ENCODE results near the gene NLRC3. TPM values are rescaled to one million over a fixed set of nuclear protein-coding genes. Genes with fewer than 3 reads are reported as not detected.

NLRC3 gene
- total RNA-seq, 1 donor = under 0.01 TPM

GRCh38 chr16:3623642-3624041 lies 46.4 kb upstream of the NLRC3 start:
- Histone ChIP-seq H3K27ac (ENCODE audit: low read depth, low read length) (no peak overlapping the region), H2AFZ (ENCODE audit: low read length) (no peak overlapping the region), H3K4me2 (ENCODE audit: insufficient read depth, low read length) (no peak overlapping the region), H3K79me2 (ENCODE audit: insufficient read depth, low read length) (peaks cover 16% of the 10 kb centered on the region), H3K27me3 (ENCODE audit: insufficient read depth, low read length) (no peaks in the 10 kb centered on the region), H3K9me3 (ENCODE audit: low read depth, low read length) (no peaks in the 10 kb centered on the region), H3K4me1 (ENCODE audit: insufficient read depth, low read length) (no peaks in the 10 kb centered on the region), H3K36me3 (ENCODE audit: insufficient read depth, low read length) (no peaks in the 10 kb centered on the region), H3K4me3 (ENCODE audit: insufficient read depth, low read length) (no peak overlapping the region), H4K20me1 (ENCODE audit: insufficient read depth, low read length) (peaks cover 6% of the 10 kb centered on the region)
- no peak for DNase-seq (ENCODE audit: insufficient read length, low spot score, missing footprints)
- TF ChIP-seq CTCF (IDR thresholded peaks at IDR 0.05; ENCODE audit: extremely low read depth, low read depth, low read length) = no peak

GRCh38 chr16:3618769-3619141 lies 41.6 kb upstream of the NLRC3 start:
- Histone ChIP-seq H2AFZ (ENCODE audit: low read length) (no peak overlapping the region), H4K20me1 (ENCODE audit: insufficient read depth, low read length) (peaks cover 6% of the 10 kb centered on the region), H3K36me3 (ENCODE audit: insufficient read depth, low read length) (peaks cover 3% of the 10 kb centered on the region), H3K27ac (ENCODE audit: low read depth, low read length) (no peak overlapping the region), H3K9me3 (ENCODE audit: low read depth, low read length) (no peaks in the 10 kb centered on the region), H3K27me3 (ENCODE audit: insufficient read depth, low read length) (no peaks in the 10 kb centered on the region), H3K4me2 (ENCODE audit: insufficient read depth, low read length) (no peak overlapping the region), H3K4me3 (ENCODE audit: insufficient read depth, low read length) (no peak overlapping the region), H3K79me2 (ENCODE audit: insufficient read depth, low read length) (peaks cover 44% of the 10 kb centered on the region), H3K4me1 (ENCODE audit: insufficient read depth, low read length) (no peaks in the 10 kb centered on the region)
- no peak for TF ChIP-seq CTCF (IDR thresholded peaks at IDR 0.05; ENCODE audit: extremely low read depth, low read depth, low read length)
- DNase-seq (ENCODE audit: insufficient read length, low spot score, missing footprints) = no peak

- peaks cover 64% of the 10 kb centered on the region for H3K79me2 ChIP-seq (ENCODE audit: insufficient read depth, low read length)
- DNase-seq (ENCODE audit: insufficient read length, low spot score, missing footprints) = no peak
Measured at GRCh38 chr16:3612510-3613466, 35.6 kb upstream of the NLRC3 start.

More at GRCh38 chr16:3612510-3613466, 35.6 kb upstream of the NLRC3 start:
- no peak overlapping the region for H3K27ac ChIP-seq (ENCODE audit: low read depth, low read length)
- peaks cover 9% of the 10 kb centered on the region for H3K36me3 ChIP-seq (ENCODE audit: insufficient read depth, low read length)
- H3K4me3 ChIP-seq (ENCODE audit: insufficient read depth, low read length) = peak overlapping the region; percentile 100
- no peaks in the 10 kb centered on the region for H4K20me1 ChIP-seq (ENCODE audit: insufficient read depth, low read length)
- no peak overlapping the region for H2AFZ ChIP-seq (ENCODE audit: low read length)
- TF ChIP-seq CTCF (IDR thresholded peaks at IDR 0.05; ENCODE audit: extremely low read depth, low read depth, low read length) = no peak
- peak overlapping the region; percentile 93 for H3K4me2 ChIP-seq (ENCODE audit: insufficient read depth, low read length)
- no peaks in the 10 kb centered on the region for H3K9me3 ChIP-seq (ENCODE audit: low read depth, low read length)
- H3K4me1 ChIP-seq (ENCODE audit: insufficient read depth, low read length) = peaks cover 14% of the 10 kb centered on the region
- H3K27me3 ChIP-seq (ENCODE audit: insufficient read depth, low read length) = no peaks in the 10 kb centered on the region

Measured in osteoblast (primary cell).